ENCODE data around the gene NADSYN1.

NADSYN1 gene

GRCh38 chr11:71428861-71429435 is 24.1 kb upstream of the NADSYN1 start:
- H3K4me1 Mint-ChIP-seq, result peaks cover 13% of the 10 kb centered on the region
- H3K27ac Mint-ChIP-seq, result no peak overlapping the region
- H3K4me3 Mint-ChIP-seq, result no peak overlapping the region
- no peaks in the 10 kb centered on the region for H3K9me3 Mint-ChIP-seq
- no peak for DNase-seq (ENCODE audit: low spot score in 2 of 2)
- peaks cover 1% of the 10 kb centered on the region for H3K36me3 Mint-ChIP-seq
- no peak for ATAC-seq

DNA sequence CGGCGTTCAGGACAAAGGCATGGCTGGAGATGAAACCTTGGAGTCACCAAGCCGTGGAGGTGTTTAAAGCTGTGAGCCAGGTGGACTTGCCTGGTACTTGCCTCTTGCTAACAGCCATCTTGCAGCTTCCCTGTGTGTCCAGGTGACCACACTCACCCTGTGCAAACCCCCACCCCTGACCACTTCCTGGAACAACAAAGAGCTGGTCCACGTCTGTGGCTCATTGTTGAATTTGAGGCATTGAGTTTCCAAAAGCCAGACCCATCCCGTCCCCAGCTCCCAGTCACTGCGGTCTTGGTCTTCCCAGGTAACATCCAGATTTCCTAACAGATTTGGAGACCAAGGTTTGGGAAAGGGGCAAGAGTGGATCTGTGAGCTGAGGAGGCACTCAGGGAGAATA is 23.3 kb upstream of the NADSYN1 start:
- H3K4me3 Mint-ChIP-seq, result no peak overlapping the region
- peaks cover 6% of the 10 kb centered on the region for H3K36me3 Mint-ChIP-seq
- no peak overlapping the region for H3K27ac Mint-ChIP-seq
- DNase-seq (ENCODE audit: low spot score in 2 of 2), result no peak
- ATAC-seq, result no peak
- H3K4me1 Mint-ChIP-seq, result peaks cover 13% of the 10 kb centered on the region
- H3K9me3 Mint-ChIP-seq, result no peaks in the 10 kb centered on the region

DNA sequence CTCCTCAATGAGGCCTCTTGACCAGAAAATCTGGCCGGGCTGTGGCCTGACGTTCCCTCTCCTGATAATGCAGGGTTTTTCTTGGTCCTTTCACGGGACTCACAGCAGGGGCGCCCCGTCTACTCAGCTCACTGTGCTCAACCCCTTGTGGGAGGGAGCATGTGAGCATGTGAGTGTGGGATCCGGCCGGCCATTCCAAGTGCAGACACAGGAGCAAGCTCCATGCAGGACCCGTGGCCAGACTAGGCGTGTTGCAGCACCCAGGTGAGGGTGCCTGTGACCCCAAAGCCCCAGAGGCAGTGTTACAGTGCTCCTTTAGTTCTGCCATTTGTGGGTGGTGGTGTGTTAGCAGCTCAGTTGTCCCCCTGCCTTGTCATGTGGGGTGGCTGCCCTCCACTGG is 22.8 kb upstream of the NADSYN1 start:
- Mint-ChIP-seq H3K27ac (no peak overlapping the region), H3K36me3 (peaks cover 6% of the 10 kb centered on the region), H3K4me1 (peaks cover 13% of the 10 kb centered on the region), H3K4me3 (no peak overlapping the region), H3K9me3 (no peaks in the 10 kb centered on the region)
- DNase-seq (ENCODE audit: low spot score in 2 of 2) (no peak), ATAC-seq (no peak)

DNA sequence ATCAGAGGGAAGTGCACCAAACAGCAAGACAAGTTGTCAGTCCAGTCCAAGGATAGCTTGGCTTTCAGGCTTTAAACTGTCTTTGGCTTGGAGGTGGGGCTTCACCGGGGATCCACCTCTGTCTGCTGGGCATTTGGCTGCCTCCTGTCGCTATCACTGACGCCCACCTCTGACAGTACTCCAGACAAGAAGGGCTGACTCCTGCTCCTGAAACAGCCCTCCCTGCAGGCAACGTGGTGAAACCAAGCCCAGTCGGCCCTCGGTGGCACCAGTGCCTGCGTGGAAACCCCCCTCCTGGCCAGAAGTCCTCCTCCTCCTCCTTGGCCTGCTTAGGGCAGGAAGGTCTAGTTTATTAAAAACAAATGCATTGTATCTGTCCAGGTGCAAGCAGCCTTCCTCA is 21.7 kb upstream of the NADSYN1 start:
- Mint-ChIP-seq H3K36me3 (peaks cover 9% of the 10 kb centered on the region), H3K9me3 (no peaks in the 10 kb centered on the region), H3K4me3 (no peak overlapping the region), H3K27ac (no peak overlapping the region), H3K4me1 (peaks cover 6% of the 10 kb centered on the region)
- DNase-seq (ENCODE audit: low spot score in 2 of 2) (no peak), ATAC-seq (no peak)

- Mint-ChIP-seq H3K27ac (no peak overlapping the region), H3K4me3 (no peak overlapping the region), H3K4me1 (no peaks in the 10 kb centered on the region), H3K36me3 (peaks cover 16% of the 10 kb centered on the region), H3K9me3 (no peaks in the 10 kb centered on the region)
- ATAC-seq, result no peak
- no peak for DNase-seq (ENCODE audit: low spot score in 2 of 2)
Measured at GRCh38 chr11:71432761-71433647, 20.0 kb upstream of the NADSYN1 start.

- Mint-ChIP-seq H3K9me3 (no peaks in the 10 kb centered on the region), H3K4me3 (no peak overlapping the region), H3K27ac (no peak overlapping the region), H3K4me1 (no peaks in the 10 kb centered on the region), H3K36me3 (peaks cover 23% of the 10 kb centered on the region)
- ATAC-seq, result no peak
- no peak for DNase-seq (ENCODE audit: low spot score in 2 of 2)
Measured at GRCh38 chr11:71433648-71434450, 19.2 kb upstream of the NADSYN1 start.

GRCh38 chr11:71434576-71435130 is 18.4 kb upstream of the NADSYN1 start:
- DNase-seq (ENCODE audit: low spot score in 2 of 2) (no peak), ATAC-seq (no peak)
- no peak overlapping the region for H3K4me3 Mint-ChIP-seq
- H3K27ac Mint-ChIP-seq, result no peak overlapping the region
- H3K9me3 Mint-ChIP-seq, result no peaks in the 10 kb centered on the region
- H3K36me3 Mint-ChIP-seq, result peaks cover 28% of the 10 kb centered on the region
- H3K4me1 Mint-ChIP-seq, result no peaks in the 10 kb centered on the region

DNA sequence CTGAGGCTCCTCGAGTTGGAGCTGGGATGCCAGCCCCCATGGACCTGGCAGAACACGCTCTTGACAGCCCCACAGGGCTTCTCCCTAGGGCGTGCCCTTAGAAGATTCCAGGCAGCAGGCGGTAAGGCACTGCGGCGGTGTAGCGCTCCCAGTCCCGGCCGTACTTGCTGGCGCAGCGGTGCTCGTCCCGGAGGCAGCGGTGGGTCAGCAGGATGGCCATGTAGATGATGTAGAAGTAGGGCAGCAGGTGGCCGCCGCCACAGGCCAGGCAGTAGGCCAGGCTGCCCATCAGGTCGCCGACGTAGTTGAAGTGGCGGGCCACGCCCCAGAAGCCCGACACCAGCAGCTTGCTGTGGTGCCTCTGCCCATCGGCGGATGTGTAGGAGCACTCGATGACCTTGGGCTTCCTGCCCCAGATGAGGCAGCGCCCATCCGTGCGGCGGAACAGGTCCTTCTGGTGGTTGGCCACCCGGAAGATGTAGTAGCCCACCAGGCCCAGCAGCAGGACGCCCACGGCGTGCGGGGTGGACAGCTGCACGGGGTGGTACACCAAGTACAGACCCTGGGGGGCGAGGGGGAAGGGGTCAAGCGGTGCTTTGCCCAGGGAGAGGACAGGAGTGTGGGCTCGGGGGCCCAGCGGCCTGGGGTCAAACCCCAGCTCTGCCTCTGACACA is 17.6 kb upstream of the NADSYN1 start:
- Mint-ChIP-seq H3K4me3 (no peak overlapping the region), H3K36me3 (peaks cover 36% of the 10 kb centered on the region), H3K4me1 (no peaks in the 10 kb centered on the region), H3K27ac (no peak overlapping the region), H3K9me3 (no peaks in the 10 kb centered on the region)
- DNase-seq (ENCODE audit: low spot score in 2 of 2), result no peak
- ATAC-seq, result no peak

DNA sequence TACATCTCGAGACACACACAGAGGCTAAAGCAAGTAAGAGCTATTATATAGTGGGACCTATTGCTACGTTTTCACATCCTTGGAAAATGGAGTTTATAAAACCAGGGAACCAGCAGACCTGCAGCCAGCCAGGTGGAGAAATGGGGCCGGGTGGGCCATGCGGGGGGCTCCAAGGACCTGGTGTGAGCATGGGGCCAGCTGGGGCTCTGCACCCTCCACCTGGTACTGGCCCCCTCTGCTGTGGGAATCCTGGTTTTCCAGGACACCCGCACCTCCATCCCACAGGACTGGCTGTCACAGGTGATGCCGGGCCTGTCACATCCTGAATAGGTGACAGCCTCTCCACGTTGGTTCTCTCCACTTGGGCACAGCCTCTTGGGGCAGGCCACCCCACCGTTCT is 16.1 kb upstream of the NADSYN1 start:
- Mint-ChIP-seq H3K4me3 (no peak overlapping the region), H3K4me1 (no peaks in the 10 kb centered on the region), H3K36me3 (peaks cover 46% of the 10 kb centered on the region), H3K27ac (no peak overlapping the region), H3K9me3 (no peaks in the 10 kb centered on the region)
- ATAC-seq (no peak), DNase-seq (ENCODE audit: low spot score in 2 of 2) (no peak)

DNA sequence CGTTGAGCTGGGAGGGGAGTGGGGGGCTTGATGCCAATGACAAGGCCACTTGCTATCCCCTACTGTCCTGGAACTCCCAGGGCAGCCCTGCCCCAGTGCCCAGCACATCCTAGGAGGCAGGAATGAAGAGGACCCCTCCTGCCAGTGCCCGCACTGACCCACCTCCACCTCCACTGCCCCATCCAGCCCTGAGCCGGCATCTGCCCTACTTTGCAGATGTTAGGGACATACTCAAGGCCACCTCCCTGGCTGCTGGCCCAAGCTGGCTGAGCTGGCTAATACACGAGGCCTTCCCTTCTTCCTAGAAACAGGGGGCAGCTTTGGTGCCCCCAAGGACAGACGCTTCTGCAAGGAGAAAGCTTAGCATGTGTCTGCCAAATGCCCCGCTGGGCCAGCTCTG is 15.6 kb upstream of the NADSYN1 start:
- DNase-seq (ENCODE audit: low spot score in 2 of 2), result no peak
- H3K4me3 Mint-ChIP-seq, result no peak overlapping the region
- no peak for ATAC-seq
- H3K9me3 Mint-ChIP-seq, result no peaks in the 10 kb centered on the region
- peaks cover 51% of the 10 kb centered on the region for H3K36me3 Mint-ChIP-seq
- H3K4me1 Mint-ChIP-seq, result no peaks in the 10 kb centered on the region
- H3K27ac Mint-ChIP-seq, result no peak overlapping the region

DNA sequence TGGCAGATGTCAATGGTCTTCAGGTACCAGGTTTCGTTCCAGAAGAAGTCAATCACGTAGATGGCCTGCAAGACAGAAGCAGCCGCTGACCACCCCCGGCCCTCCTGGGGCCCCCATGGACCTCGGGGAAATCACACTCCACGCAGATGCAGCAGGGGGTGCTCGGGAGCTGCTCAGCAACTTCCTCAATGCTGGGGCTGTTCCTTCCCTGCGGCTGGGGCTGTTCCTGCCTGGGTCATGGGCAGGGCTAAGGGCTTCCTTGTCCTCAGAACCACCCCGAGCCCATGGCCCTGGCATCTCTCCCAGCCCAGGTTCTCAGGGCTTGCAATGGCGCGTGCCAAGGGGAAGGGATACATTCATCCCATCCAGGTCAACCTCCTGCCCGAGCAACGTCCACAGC is 15.1 kb upstream of the NADSYN1 start:
- no peak overlapping the region for H3K27ac Mint-ChIP-seq
- no peaks in the 10 kb centered on the region for H3K4me1 Mint-ChIP-seq
- no peak for DNase-seq (ENCODE audit: low spot score in 2 of 2)
- no peak for ATAC-seq
- no peak overlapping the region for H3K4me3 Mint-ChIP-seq
- H3K9me3 Mint-ChIP-seq, result no peaks in the 10 kb centered on the region
- H3K36me3 Mint-ChIP-seq, result peaks cover 55% of the 10 kb centered on the region

DNA sequence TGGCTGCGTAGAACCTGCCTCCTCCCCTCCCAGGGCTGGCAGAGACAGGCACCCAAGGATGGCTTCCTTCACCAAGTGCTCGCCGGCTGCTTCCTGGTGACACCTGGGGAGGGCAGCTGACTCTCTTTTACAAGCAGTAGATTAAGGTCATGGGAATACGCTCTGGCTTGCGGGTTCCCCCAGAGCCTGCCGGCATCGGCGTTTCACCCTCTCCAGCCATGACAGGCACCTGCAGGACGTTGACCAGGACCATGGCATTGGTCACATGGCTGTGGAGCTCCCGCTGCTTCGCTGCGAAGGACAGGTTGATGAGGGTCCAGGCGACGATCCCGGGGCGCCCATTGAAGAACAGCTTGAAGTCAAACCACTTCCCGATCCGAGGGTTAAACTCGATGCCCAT is 14.4 kb upstream of the NADSYN1 start:
- H3K27ac Mint-ChIP-seq, result no peak overlapping the region
- H3K4me1 Mint-ChIP-seq, result no peaks in the 10 kb centered on the region
- no peak overlapping the region for H3K4me3 Mint-ChIP-seq
- peaks cover 58% of the 10 kb centered on the region for H3K36me3 Mint-ChIP-seq
- no peaks in the 10 kb centered on the region for H3K9me3 Mint-ChIP-seq
- DNase-seq (ENCODE audit: low spot score in 2 of 2) (no peak), ATAC-seq (no peak)

DNA sequence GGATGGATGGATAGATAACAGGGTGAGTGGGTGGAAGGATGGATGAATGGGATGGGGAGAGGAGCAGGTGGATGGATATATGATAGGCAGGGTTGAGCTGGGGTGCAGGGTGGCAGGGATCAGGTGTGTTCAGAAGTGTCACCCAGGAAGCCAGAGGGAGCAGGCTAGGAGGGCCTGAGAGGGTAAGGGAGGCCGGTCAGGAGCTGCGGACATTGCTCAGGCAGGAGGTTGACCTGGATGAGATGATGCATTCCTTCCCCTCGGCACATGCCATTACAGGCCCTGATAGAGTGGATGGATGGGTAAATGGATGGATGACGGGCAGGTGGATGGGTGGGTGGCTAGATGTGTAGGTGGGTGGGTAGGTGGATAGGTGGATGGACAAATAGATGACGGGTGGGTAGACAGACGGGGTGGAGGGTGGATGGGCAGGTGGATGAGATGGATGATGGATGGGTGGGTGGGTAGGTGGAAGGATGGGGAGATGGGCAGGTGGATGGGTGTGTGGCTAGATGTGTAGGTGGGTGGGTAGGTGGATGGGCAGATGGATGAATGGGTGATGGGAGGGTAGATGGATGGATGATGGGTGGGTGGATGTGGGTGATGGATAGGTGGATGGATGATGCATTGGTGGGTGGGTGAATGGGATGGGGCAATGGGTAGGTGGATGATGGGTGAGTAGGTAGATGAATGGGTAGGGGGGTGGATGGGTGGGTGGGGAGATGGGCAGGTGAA is 12.8 kb upstream of the NADSYN1 start:
- Mint-ChIP-seq H3K36me3 (peaks cover 68% of the 10 kb centered on the region), H3K4me3 (no peak overlapping the region), H3K27ac (peak overlapping the region; percentile 58), H3K4me1 (no peaks in the 10 kb centered on the region), H3K9me3 (no peaks in the 10 kb centered on the region)
- ATAC-seq (no peak), DNase-seq (ENCODE audit: low spot score in 2 of 2) (no peak)

DNA sequence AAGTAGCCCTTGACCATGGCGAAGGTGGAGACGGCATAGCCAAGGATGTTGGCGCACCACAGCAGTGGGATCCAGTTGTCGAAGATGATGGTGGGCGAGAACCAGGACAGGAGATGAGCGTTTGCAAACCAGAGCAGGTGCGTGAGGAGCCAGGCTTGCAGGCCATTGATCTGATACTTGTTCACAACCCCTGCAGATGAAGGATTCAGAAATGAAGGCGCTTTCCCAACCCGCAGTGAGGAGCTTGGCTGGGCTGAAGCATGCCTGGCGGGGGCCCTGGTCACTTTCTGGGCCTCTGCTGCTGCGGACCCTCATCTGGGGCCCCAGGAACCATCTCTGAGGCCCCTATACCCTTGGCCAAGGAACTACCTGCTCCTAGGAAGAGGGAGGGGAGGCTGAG is 11.8 kb upstream of the NADSYN1 start:
- DNase-seq (ENCODE audit: low spot score in 2 of 2) (no peak), ATAC-seq (no peak)
- Mint-ChIP-seq H3K9me3 (peaks cover 2% of the 10 kb centered on the region), H3K27ac (no peak overlapping the region), H3K36me3 (peaks cover 75% of the 10 kb centered on the region), H3K4me1 (peaks cover 7% of the 10 kb centered on the region), H3K4me3 (no peak overlapping the region)

Data from stimulated activated effector memory CD8-positive, alpha-beta T cell treated with anti-CD3 and anti-CD28 coated beads, Interleukin-12 subunit alpha, Interleukin-12 subunit beta, amount 100 ng/mL, for 72 hours (primary cell).